ENCODE measurements around the gene GLRX3.

The GLRX3 gene

GRCh38 chr10:130136226-130137089 lies at the start of gene GLRX3 (continued):
- TF ChIP-seq ZNF391 (tag by site-specific recombination; IDR thresholded peaks at IDR 0.05; ENCODE audit: borderline replicate concordance, low read depth) (no peak), ZNF549 (tag by site-specific recombination; IDR thresholded peaks at IDR 0.05) (no peak), ZNF580 (tag by site-specific recombination; IDR thresholded peaks at IDR 0.05) (no peak), ZNF146 (tag by site-specific recombination; IDR thresholded peaks at IDR 0.05) (no peak), ZNF248 (tag by site-specific recombination; IDR thresholded peaks at IDR 0.05) (no peak), ZFHX2 (tag by site-specific recombination; conservative IDR thresholded peaks at IDR 0.05) (peak; percentile 78), ELK4 (IDR thresholded peaks at IDR 0.05; ENCODE audit: borderline replicate concordance, low read depth, low read length) (peak; percentile 92; the same call in 1 of the 2 replicates), PRDM4 (tag by site-specific recombination; IDR thresholded peaks at IDR 0.05) (no peak), ZNF132 (tag by site-specific recombination; IDR thresholded peaks at IDR 0.05; ENCODE audit: borderline replicate concordance) (no peak), ZIC2 (tag by site-specific recombination; IDR thresholded peaks at IDR 0.05) (peak; percentile 67), ZNF184 (tag by site-specific recombination; IDR thresholded peaks at IDR 0.05) (no peak), ZNF394 (tag by site-specific recombination; IDR thresholded peaks at IDR 0.05; ENCODE audit: borderline replicate concordance) (no peak), WT1 (tag by site-specific recombination; IDR thresholded peaks at IDR 0.05) (no peak), BCL6B (tag by site-specific recombination; IDR thresholded peaks at IDR 0.05) (no peak), YY1 (tag by site-specific recombination; IDR thresholded peaks at IDR 0.05) (peak; percentile 94), ZNF654 (tag by site-specific recombination; IDR thresholded peaks at IDR 0.05; ENCODE audit: low read depth) (no peak), ZNF488 (tag by site-specific recombination; IDR thresholded peaks at IDR 0.05) (no peak), ZNF792 (tag by site-specific recombination; IDR thresholded peaks at IDR 0.05) (no peak), ZNF704 (tag by site-specific recombination; IDR thresholded peaks at IDR 0.05) (no peak), GLI4 (tag by site-specific recombination; IDR thresholded peaks at IDR 0.05) (no peak), ZFP69B (tag by site-specific recombination; IDR thresholded peaks at IDR 0.05) (no peak), ZNF521 (tag by site-specific recombination; IDR thresholded peaks at IDR 0.05) (no peak), ZNF645 (tag by site-specific recombination; IDR thresholded peaks at IDR 0.05) (no peak), PBX3 (CRISPR knock-in tag; IDR thresholded peaks at IDR 0.05) (0 out of 2 replicates have a peak, but pooled peaks have one; percentile 5), ZNF561 (tag by site-specific recombination; IDR thresholded peaks at IDR 0.05; ENCODE audit: borderline replicate concordance) (0 out of 2 replicates have a peak, but pooled peaks have one; percentile 52), ZNF138 (tag by site-specific recombination; IDR thresholded peaks at IDR 0.05; ENCODE audit: borderline replicate concordance) (no peak), ZNF670 (tag by site-specific recombination; IDR thresholded peaks at IDR 0.05; ENCODE audit: low read depth) (no peak), ZNF660 (tag by site-specific recombination; IDR thresholded peaks at IDR 0.05) (peak; percentile 66), ZNF707 (tag by site-specific recombination; IDR thresholded peaks at IDR 0.05) (no peak)
